HG02973 (cell line): ENCODE results near the gene UCP3.

ENCODE experiments used
- ATAC-seq: cut with Tn5 transposase; IDR thresholded peaks from one replicate; pipeline ENCODE4 v1.9.1; 2021; ENCODE audit warnings: moderate library complexity; ENCODE audit not compliant: unreplicated experiment

Gene UCP3

GRCh38 chr11:74018331-74019005, 9.6 kb upstream of the UCP3 start:
- ATAC-seq, result no peak

- ATAC-seq, result no peak
Observed at GRCh38 chr11:74017631-74018030, 8.7 kb upstream of the UCP3 start.

DNA sequence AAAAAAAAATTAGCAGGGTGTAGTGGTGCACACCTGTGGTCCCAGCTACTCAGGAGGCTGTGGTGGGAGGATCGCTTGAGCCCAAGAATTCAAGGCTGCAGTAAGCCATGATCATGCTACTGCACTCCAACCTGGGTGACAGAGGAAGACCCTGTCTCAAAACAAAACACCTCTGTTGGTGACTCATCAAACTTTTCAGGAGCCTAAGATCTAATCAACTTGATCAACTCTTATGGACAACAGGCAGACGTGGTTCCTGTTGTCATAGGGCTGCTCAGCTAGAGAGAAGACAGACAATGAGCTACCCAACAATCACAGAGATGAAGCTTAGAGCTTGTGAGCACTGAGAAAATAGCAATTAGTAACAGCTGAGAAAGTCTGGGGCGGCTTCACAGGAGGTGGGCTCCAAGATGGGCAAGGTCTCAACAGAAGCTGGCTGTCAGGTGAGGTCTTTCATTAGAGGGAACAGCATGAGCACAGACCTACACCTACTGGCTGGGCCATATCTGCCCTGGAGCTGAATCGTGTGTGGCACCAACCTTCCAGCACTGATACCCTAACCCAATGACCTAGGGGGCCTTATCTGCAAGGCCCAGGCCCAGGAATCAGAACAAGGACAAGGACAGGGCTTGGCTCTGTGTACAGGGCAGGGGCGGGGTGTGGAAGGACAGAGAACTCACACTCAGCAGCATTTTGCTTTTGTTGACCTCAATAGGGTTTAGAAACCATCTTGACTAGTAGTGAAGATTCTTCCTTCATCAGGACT, 7.2 kb upstream of the UCP3 start:
- ATAC-seq, result no peak

DNA sequence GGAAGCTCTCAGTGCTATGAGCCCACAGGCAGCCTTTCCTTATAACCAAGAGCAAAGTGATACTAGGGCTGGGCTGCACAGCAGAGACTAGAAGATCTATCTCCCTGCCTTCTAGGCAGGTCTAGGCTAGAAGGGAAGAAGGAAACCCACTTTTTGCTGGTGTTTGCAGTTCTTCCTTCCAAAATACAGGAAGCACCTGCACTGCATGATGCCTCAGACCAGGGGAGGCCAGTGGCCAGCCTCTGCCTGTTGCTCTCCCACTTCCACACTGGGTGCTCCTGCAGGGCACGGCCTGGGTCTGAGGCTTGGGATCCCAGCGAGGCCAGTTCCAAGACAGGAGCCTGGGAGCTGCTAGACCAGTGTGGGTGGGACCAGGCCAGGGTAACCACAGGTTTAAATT, 6.0 kb upstream of the UCP3 start:
- ATAC-seq, result no peak

GRCh38 chr11:74013141-74013540, 4.3 kb upstream of the UCP3 start:
- no peak for ATAC-seq

DNA sequence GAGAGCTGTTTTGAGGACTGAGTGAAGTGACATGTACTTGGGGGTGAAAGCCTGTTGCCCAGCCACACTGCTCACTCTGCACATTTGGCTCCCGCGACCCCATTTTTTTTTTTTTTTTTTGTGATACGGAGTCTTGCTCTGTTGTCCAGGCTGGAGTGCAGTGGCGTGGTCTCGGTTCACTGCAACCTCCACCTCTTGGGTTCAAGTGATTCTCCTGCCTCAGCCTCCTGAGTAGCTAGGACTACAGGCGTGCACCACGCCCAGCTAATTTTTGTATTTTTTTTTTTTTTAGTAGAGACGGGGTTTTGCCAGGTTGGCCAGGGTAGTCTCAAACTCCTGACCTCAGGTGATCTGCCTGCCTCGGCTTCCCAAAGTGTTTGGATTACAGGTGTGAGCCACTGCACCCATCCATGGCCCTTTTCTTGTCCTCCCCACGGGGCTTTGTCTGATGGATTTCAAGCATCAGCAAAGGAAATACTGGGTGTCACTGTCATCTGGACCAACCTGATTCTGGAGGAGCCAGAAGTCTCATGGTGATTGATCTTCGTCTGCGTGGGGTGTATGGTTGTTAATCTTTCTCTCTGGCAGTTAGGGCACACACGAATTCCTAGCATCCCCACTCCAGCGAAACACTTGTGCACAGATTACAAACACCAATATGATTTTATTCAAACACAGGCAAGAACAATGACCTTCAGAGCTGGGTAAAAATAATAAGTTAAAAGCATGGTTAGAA, 3.4 kb upstream of the UCP3 start:
- ATAC-seq, result no peak

GRCh38 chr11:74011360-74012073, 2.6 kb upstream of the UCP3 start:
- peak; percentile 87 for ATAC-seq

DNA sequence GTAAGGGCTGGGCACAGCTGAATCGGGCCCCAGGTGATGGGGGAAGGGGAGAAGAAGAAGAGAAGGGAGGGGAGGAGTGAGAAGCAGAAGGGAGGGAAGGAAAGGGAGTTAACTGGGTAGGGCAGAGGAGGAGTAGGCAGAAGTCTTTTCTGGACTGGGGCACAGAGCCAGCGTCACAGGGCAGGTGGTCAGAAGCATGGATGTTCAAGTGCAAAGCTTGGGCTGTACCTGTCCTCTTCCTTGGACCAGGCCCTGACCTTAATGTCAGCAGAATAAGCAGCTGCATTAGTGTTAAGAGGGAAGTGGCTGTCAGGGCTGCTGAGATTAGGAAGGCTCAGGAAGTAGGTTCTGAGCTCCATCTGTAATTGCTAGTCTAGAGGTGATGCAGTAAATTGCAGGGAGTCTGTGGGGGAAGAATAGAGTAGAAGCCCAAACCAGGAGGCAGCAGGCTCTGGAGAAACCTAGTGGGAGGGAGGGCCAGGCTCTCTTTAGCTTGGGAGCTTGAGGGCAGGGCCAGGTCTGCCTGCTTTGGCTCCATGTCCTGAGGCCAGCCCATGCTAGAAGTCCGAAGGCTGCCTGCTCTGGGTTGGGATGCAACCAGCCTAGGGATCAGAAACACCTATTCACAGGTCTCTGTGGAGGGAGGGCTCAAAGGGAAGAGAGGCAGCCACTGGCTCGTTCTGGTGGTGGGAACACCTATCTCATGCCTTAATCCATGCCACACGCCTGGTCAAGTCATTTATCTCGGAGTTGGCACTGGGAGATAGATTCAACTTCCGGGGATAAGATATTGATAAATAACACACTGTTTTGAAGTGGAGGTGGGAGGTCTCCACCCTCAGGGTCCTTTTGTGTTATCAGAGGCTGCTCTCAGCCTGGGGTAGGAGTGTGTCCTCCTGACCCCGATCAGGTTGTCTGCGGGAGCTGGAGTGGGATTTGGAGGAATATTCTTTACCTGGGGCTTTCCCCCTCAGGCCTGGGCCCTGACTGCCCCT, 1.7 kb upstream of the UCP3 start:
- no peak for ATAC-seq

DNA sequence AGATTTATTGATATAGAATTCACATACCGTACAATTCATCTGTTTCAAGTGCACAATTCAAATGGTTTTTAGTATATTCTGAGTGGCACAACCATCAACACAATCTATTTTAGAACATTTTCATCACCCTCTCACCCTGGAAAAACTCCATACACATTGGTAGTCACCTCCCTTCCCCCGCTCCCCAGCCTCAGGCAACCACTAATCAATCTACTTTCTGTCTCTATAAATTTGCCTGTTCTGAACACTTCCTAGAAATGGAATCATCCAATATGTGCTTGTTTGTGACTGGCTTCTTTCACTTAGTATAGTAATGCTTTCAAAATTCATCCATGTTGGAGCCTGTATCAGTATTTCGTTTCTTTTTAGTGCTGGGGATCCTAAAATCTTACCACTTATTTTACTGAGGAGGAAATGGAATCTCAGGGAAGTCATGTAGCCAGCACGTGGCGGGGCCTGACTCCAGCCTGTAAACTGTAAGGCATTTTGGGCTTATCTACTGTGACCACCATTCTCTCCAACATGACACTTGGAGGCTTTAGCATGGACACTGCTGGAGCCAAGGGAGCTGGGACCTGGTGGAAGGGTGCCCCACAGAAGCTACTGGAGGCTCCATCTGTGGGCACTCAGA, 905 bp upstream of the UCP3 start:
- ATAC-seq, result no peak

- ATAC-seq, result no peak
Observed at GRCh38 chr11:74009230-74009547, 304 bp upstream of the UCP3 start.

DNA sequence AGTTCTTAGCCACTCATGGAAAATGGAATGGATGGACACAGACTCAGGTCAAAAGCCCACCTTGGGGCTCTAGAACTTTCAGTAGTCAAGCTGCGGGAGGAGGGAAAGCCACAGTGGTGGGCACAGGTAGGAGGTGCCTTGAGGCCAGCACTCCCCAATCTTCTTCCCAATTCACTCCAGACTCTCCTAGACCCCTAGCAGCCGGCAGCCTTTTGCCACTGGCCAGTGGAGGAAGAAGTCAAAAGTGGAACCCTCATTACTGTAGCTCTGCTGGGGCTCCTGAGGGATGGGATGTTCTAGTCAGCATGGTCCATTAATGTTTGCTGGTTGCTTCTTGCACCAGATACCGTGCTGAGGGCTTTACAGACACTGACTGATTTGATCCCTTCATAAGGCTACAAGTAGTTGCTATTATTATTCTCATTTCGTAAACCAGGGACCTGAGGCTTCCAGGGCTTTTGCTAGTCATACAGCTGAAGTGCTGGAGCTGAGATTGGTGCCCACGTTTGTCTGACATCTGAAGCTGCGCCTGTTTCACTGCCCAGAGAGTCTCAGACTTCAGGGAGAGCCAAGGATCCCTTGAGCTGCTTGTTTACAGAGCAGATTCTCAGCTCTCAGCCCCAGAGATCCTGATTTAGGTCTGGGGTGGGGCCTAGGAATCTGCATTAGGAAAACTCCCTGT, 1.1 kb downstream of the UCP3 start:
- ATAC-seq, result no peak

DNA sequence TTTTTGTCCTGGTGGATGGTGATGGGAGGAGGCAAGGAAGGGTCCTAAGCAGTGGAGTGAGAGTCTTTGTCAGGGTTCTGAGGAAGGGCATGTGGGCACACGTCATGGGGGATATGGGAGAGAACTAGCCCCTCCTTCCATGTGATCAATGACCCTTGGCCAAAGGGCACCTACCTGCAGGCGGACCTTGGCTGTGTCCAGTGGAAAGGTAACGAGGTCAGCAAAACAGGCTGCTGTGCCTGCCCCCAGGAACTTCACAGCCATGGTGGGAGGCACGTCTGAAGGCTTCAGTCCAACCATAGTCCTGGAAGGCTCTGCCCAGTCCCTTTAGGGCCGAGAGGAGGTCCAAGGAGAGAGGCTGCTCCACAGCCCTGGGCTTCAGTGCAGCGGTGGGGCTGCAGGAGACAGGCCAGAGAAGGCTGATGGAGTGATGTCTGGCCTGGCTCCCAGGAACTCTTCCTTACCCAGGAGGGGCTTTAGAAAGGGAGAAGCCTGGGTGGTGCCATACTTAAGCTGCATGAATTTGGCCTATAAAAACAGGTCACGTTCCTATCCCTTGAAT, 2.1 kb downstream of the UCP3 start:
- ATAC-seq, result no peak

- ATAC-seq, result no peak
Observed at GRCh38 chr11:74005721-74006517, 3.0 kb downstream of the UCP3 start.

- ATAC-seq, result no peak
Observed at GRCh38 chr11:74004759-74005615, 3.9 kb downstream of the UCP3 start.

DNA sequence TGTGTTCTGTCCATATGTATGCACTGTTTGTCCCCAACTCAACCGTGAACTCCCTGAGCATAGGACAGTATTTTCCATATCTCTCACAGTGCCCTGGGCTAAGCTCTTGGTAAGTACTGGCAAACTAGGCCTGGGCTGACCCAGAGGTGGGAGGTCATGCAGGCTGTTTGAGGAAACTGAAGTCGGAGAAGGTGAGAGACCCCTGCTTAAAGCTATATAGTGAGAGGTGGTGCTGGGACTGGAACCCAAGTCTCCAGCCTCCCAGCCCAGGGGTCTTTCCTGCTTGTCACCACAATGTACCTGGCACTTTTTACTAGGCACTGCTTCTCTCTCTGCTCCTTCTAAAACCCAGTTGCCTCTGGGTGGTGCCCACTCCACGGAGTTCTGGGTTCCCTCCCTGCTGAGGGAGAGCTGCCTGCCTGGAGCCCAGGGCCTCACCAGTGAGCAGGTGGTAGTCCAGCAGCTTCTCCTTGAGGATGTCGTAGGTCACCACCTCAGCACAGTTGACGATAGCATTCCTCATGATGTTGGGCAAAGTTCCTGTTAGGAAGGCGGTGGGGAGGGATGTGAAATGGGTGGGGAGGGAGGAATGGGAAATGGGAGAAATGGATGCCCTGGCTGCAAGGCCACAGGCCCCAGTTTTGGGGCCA, 4.7 kb downstream of the UCP3 start:
- no peak for ATAC-seq

GRCh38 chr11:74002832-74003231, 6.1 kb downstream of the UCP3 start:
- ATAC-seq, result no peak

GRCh38 chr11:74001822-74002286, 7.0 kb downstream of the UCP3 start:
- no peak for ATAC-seq
